Loucy (cell line): Measurements from ENCODE around the gene COX19.

Experiments
- H2AFZ ChIP-seq: fragments of 200-600 bp; sonication (generic); 2 replicates; pipeline ENCODE4 v1.6.0; 2016; ENCODE audit warnings: antibody characterized with exemption, mild to moderate bottlenecking, low read length, moderate library complexity
- H3F3A ChIP-seq: fragments of 200-600 bp; 2 replicates; pipeline ENCODE4 v1.6.0; 2016; ENCODE audit warnings: antibody characterized with exemption, low read depth, mild to moderate bottlenecking
- H3K27me3 ChIP-seq: fragments of 200-600 bp; sonication (generic); 2 replicates; pipeline ENCODE4 v1.6.1; 2014; ENCODE audit warnings: low read length, mild to moderate bottlenecking; ENCODE audit not compliant: insufficient read depth, poor library complexity, severe bottlenecking
- H3K36me3 ChIP-seq: fragments of 200-600 bp; sonication (generic); 2 replicates; pipeline ENCODE4 v1.6.1; 2016; ENCODE audit warnings: low read length; ENCODE audit not compliant: insufficient read depth
- H3K4me1 ChIP-seq: fragments of 200-600 bp; sonication (generic); 2 replicates; pipeline ENCODE4 v1.5.1; 2014; ENCODE audit warnings: low read length, mild to moderate bottlenecking; ENCODE audit not compliant: insufficient read depth, poor library complexity, severe bottlenecking
- H3K4me2 ChIP-seq: fragments of 200-600 bp; sonication (generic); 2 replicates; pipeline ENCODE4 v1.6.0; 2014; ENCODE audit warnings: antibody characterized with exemption, low read length, low read depth, mild to moderate bottlenecking; ENCODE audit not compliant: poor library complexity, severe bottlenecking
- H3K4me3 ChIP-seq: fragments of 200-600 bp; sonication (generic); 2 replicates; pipeline ENCODE4 v1.5.1; 2014; ENCODE audit warnings: low read length, mild to moderate bottlenecking, mixed read lengths; ENCODE audit not compliant: poor library complexity, severe bottlenecking
- H3K79me2 ChIP-seq: fragments of 200-600 bp; sonication (generic); 2 replicates; pipeline ENCODE4 v1.6.1; 2014; ENCODE audit warnings: low read length; ENCODE audit not compliant: insufficient read depth
- H3K9ac ChIP-seq: fragments of 200-600 bp; sonication (generic); 2 replicates; pipeline ENCODE4 v1.6.0; 2014; ENCODE audit warnings: mild to moderate bottlenecking, low read depth, low read length, moderate library complexity; ENCODE audit not compliant: poor library complexity, severe bottlenecking
- H3K9me2 ChIP-seq: fragments of 200-600 bp; sonication (generic); replicated peaks from 2 replicates; pipeline ENCODE4 v1.6.1; 2016; ENCODE audit warnings: low read depth, low read length, mixed read lengths
- H3K9me3 ChIP-seq: fragments of 200-600 bp; sonication (generic); 2 replicates; pipeline ENCODE4 v1.6.1; 2014; ENCODE audit warnings: mild to moderate bottlenecking, antibody characterized with exemption, low read length, low read depth; ENCODE audit not compliant: insufficient read depth
- H4K20me1 ChIP-seq: fragments of 200-600 bp; sonication (generic); 2 replicates; pipeline ENCODE4 v1.6.0; 2014; ENCODE audit warnings: antibody characterized with exemption, low read length, mild to moderate bottlenecking; ENCODE audit not compliant: insufficient read depth, poor library complexity, severe bottlenecking
- EZH2phosphoT487 ChIP-seq: fragments of 200-600 bp; IDR thresholded peaks from 2 replicates; pipeline ENCODE4 v1.6.1; 2018; ENCODE audit warnings: antibody characterized with exemption, mild to moderate bottlenecking, moderate library complexity, borderline replicate concordance
- TF ChIP-seq, protein P1 (sequence below): fragments of 200-600 bp; sonication (generic); conservative IDR thresholded peaks from 2 replicates; pipeline ENCODE4 v1.5.1; 2014; ENCODE audit warnings: mild to moderate bottlenecking, antibody characterized with exemption, low read length

COX19 gene

DNA sequence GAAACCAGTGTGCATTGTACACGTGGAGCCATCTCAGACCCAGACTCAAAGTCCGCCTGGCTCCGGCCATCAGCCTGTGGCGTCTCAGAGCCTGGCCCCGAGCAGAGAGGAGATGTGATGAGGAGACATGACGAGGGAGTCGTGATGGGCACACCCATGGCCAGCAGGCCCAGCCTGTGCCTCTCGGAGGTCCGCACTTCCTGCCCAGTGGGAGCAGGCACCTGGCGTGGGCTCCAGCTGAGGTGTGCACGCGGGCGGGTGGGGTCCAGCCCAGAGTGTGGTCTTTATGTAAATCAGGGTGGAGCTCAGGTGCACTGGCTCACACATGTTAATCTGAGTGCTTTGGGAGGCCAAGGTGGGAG lies 43.0 kb upstream of the COX19 start:
- Histone ChIP-seq H3F3A (no peaks in the 10 kb centered on the region), H3K9ac (no peak overlapping the region), H3K4me2 (no peak overlapping the region)

DNA sequence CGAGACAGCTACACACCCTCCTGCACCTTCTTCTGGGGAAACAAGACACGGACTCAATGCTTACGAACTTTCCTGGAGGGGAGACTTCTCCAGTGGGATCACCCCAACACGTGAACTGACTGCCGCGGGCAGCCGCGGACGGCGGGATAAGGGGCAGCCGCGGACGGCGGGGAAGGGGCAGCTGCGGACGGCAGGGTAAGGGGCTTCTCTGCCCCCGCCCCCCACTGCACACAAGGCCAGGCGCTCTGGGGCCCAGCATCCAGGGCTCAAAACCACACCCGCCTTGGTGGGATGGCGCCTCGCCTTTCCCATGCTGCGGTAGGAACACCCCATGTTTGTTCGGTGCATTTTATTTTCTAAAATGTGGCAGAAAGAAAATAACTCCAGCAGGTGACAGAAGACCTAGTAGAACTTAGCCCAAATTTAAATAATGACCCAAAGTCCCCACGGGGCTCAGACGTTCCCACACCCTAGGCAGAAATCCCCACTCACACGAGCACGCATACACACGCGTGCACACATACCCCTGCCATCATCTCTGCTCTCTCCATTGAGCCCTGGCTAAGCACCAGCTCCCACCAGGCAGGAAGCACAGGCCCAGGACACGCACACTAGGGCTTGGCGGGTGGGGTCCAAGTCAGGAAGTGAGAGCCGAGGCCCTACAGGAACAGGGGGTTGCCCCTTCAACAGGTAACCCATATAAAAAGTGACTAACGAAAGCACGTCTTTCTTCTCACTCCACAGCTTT lies 42.4 kb upstream of the COX19 start:
- no peaks in the 10 kb centered on the region for H3K27me3 ChIP-seq
- H3K4me3 ChIP-seq: no peak overlapping the region
- no peak overlapping the region for H2AFZ ChIP-seq
- H4K20me1 ChIP-seq: no peaks in the 10 kb centered on the region
- no peaks in the 10 kb centered on the region for H3K9me2 ChIP-seq
- H3K4me2 ChIP-seq: no peak overlapping the region
- no peak overlapping the region for H3K9ac ChIP-seq
- H3F3A ChIP-seq: no peaks in the 10 kb centered on the region
- no peaks in the 10 kb centered on the region for H3K9me3 ChIP-seq
- H3K79me2 ChIP-seq: peaks cover 36% of the 10 kb centered on the region; the same call in 1 of the 2 replicates
- no peak for TF ChIP-seq EZH2phosphoT487
- TF ChIP-seq, protein P1, sequence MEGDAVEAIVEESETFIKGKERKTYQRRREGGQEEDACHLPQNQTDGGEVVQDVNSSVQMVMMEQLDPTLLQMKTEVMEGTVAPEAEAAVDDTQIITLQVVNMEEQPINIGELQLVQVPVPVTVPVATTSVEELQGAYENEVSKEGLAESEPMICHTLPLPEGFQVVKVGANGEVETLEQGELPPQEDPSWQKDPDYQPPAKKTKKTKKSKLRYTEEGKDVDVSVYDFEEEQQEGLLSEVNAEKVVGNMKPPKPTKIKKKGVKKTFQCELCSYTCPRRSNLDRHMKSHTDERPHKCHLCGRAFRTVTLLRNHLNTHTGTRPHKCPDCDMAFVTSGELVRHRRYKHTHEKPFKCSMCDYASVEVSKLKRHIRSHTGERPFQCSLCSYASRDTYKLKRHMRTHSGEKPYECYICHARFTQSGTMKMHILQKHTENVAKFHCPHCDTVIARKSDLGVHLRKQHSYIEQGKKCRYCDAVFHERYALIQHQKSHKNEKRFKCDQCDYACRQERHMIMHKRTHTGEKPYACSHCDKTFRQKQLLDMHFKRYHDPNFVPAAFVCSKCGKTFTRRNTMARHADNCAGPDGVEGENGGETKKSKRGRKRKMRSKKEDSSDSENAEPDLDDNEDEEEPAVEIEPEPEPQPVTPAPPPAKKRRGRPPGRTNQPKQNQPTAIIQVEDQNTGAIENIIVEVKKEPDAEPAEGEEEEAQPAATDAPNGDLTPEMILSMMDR: no peak
- H3K36me3 ChIP-seq: no peaks in the 10 kb centered on the region
- H3K4me1 ChIP-seq: peaks cover 4% of the 10 kb centered on the region

More for the DNA sequence above, 43.0 kb upstream of the COX19 start:
- Histone ChIP-seq H3K9me2 (no peaks in the 10 kb centered on the region), H3K79me2 (peaks cover 42% of the 10 kb centered on the region; the same call in 1 of the 2 replicates), H2AFZ (no peak overlapping the region), H3K27me3 (no peaks in the 10 kb centered on the region), H3K4me3 (no peak overlapping the region), H3K4me1 (peaks cover 4% of the 10 kb centered on the region), H4K20me1 (no peaks in the 10 kb centered on the region), H3K36me3 (no peaks in the 10 kb centered on the region), H3K9me3 (no peaks in the 10 kb centered on the region)
- TF ChIP-seq EZH2phosphoT487: no peak
- TF ChIP-seq, protein P1: no peak

DNA sequence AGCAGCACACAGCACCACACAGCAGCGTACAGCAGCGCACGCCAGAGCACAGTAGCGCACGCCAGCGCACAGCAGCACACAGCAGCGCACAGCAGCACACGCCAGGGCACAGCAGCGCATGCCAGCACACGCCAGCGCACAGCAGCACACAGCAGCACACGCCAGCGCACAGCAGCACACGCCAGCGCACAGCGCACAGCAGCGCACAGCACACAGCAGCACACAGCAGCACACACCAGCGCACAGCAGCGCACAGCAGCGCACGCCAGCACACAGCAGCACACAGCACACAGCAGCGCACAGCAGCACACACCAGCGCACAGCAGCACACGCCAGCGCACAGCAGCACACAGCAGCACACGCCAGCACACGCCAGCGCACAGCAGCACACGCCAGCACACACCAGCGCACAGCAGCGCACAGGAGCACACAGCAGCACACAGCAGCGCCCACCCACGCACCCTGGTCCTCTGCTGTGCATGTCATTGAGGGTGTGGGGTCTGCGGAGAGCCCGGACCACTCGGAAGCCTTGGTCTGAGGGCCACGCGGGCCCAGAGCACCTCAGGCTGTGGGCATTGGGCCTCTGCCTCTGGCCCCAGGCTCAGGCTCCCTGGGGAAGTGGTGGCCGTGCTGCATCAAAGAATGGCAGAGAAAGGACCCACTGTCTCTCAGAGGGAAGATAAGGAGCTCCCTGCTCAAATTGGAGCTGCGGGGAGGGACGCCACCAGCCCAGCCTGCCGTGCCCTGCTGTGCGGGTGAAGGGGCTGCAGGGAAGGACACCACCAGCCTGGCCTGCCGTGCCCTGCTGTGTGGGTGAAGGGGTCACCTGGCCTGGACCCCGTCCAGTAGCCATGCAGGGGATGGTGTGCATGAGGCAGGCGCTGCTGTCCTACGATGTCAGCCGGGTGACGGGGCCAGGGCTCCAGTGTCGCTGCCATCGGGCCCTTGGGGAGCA lies 41.5 kb upstream of the COX19 start:
- H3K79me2 ChIP-seq: peaks cover 29% of the 10 kb centered on the region; the same call in 1 of the 2 replicates
- TF ChIP-seq, protein P1: no peak
- no peak for TF ChIP-seq EZH2phosphoT487
- H3K36me3 ChIP-seq: no peaks in the 10 kb centered on the region
- no peaks in the 10 kb centered on the region for H3K27me3 ChIP-seq
- H3F3A ChIP-seq: no peaks in the 10 kb centered on the region
- no peak overlapping the region for H3K9ac ChIP-seq
- no peaks in the 10 kb centered on the region for H4K20me1 ChIP-seq
- no peak overlapping the region for H2AFZ ChIP-seq
- no peaks in the 10 kb centered on the region for H3K9me2 ChIP-seq
- no peaks in the 10 kb centered on the region for H3K9me3 ChIP-seq
- H3K4me1 ChIP-seq: peaks cover 4% of the 10 kb centered on the region
- H3K4me3 ChIP-seq: no peak overlapping the region
- H3K4me2 ChIP-seq: no peak overlapping the region
